GM20431 (cell line): Measurements from ENCODE around the gene CTNNAL1.
"Not testable (repeated sequence)": the region's sequence is repeated elsewhere in the genome, so short reads cannot be mapped to it uniquely, and the experiment has no call there.

Source experiments
- in situ Hi-C: fragments of 300-500 bp; cut with MseI, MboI; formaldehyde crosslinking; loops from one replicate; pipeline ENCODE4 v1.15.0; 2020; ENCODE audit warnings: low sequenced_read_pairs; ENCODE audit not compliant: unreplicated experiment

Gene CTNNAL1

DNA sequence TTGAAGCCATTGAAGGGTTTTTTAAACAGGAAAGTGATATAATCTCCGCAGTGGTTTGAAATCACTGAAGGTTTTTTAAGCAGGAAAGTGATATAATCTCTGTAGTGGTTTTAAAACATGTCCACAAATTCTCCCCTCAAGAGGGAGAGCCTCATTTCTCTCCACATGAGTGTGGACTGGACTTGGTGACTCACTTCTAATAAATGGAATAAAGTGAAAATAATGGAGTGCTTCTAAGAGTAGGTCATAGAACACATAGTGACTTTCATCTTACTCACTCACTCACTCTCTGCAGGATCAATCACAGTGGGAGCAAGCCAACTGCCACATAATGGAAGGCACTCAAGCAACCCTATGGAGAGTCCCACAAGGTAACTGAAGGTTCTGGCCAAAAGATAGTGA lies 12.0 kb downstream of the CTNNAL1 start:
- in situ Hi-C loops, result no loop called here

GRCh38 chr9:108997112-108997511 lies 16.2 kb downstream of the CTNNAL1 start:
- in situ Hi-C loops, result no loop called here

GRCh38 chr9:108996643-108997042 lies 16.7 kb downstream of the CTNNAL1 start:
- in situ Hi-C loops, result no loop called here

GRCh38 chr9:108994695-108995094 lies 18.6 kb downstream of the CTNNAL1 start:
- in situ Hi-C loops, result no loop called here

DNA sequence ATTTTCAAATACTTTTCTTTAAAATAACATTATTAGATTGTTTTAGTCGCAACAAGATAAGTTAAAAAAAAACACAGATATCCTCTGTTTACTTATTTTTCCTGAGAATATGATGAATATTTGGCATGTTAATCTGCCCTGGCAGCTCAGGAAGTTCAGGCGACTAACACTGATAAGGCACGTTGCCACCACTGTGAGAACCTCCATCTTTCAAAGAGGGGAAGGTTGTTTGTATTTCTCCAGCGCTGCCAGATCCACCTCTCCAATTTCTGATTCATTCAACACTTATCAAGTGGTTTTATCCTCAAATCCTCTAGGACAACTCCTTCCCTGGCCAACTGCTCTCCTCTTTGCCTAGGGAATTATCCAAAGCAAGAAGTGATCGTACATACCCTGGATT lies 21.8 kb downstream of the CTNNAL1 start:
- in situ Hi-C loops, result no loop called here

DNA sequence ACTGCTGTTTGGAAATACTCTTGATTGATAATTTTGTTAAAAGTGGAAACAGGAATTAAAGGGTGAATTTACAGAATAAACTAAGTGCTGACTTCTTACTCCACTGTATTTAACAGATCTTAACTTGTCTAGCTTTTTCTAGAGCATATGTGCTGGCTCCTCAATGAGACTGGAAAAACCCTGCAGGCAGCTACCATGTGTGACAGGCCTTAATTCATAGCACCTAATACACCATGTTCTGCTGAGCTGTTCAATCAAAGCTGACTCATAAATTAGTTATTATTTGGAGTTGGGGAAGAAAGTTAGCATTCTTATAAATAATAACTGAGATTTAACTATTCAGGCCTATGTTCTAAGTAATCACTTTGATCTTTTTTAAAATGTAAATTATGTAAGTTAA lies 29.4 kb downstream of the CTNNAL1 start:
- in situ Hi-C loops, result no loop called here

DNA sequence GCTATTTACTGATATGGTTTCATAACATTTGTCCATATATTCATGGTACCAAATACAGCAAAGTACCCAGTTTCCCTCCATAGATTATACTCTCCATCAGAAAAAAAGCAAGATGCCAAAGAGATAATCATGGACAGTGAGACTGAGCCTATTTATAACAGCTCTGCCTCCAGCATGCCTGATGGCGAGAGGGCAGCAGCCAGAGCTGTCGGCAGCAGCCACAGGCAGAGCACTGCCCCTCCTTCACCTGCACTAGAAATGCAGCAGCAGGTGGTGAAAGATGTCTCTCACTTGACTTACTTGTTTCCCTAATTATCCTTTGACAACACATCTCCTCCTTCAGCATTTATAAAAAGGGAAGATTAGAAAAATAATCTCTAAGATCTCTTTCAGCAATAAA lies 32.4 kb downstream of the CTNNAL1 start:
- in situ Hi-C loops, result no loop called here

- in situ Hi-C loops, result no loop called here
Observed at GRCh38 chr9:108978205-108978604, 35.1 kb downstream of the CTNNAL1 start.

DNA sequence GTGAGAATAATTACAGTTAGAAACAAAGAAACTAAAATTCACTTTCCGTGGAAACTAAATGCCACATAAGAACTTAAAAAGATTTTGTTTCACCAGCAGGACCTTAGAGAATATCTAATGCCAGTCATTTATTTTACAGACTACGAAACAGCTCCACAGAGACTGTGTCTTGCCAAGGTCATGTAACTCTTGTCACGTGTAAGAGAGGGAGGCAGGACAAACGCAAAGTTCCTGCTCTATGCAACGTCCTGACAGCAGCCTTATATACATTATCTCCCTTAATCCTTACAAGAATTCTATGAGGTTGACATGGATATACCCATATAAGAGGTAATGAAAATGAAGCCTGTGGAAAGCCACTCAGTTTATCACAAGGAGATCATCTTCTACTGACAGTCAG lies 39.4 kb downstream of the CTNNAL1 start:
- in situ Hi-C loops, result no loop called here

GRCh38 chr9:108972626-108973209 lies 40.6 kb downstream of the CTNNAL1 start:
- in situ Hi-C loops, result no loop called here

DNA sequence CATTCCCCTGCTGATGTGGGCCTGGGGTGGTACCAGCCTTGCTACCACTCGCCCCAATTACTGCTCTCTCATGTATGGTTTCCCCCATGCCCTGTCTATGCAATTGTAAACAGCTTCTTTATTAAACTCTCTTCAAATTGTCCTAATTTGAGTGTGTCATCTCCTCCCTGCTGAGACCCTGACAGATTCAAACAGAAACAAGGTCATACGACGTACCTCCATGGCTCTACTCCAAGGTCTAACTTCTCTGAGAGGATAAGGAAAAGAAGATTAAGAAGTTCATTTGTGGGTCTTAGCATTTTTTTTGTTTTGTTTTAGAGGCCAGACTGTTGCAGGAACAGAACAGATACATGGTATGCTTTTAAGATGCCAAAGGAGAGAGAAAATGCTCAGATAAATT lies 41.1 kb downstream of the CTNNAL1 start:
- in situ Hi-C loops, result no loop called here

- in situ Hi-C loops, result not testable (repeated sequence)
Observed at GRCh38 chr9:108971392-108971791, 41.9 kb downstream of the CTNNAL1 start.

GRCh38 chr9:108967916-108968315 lies 45.4 kb downstream of the CTNNAL1 start:
- in situ Hi-C loops, result no loop called here

DNA sequence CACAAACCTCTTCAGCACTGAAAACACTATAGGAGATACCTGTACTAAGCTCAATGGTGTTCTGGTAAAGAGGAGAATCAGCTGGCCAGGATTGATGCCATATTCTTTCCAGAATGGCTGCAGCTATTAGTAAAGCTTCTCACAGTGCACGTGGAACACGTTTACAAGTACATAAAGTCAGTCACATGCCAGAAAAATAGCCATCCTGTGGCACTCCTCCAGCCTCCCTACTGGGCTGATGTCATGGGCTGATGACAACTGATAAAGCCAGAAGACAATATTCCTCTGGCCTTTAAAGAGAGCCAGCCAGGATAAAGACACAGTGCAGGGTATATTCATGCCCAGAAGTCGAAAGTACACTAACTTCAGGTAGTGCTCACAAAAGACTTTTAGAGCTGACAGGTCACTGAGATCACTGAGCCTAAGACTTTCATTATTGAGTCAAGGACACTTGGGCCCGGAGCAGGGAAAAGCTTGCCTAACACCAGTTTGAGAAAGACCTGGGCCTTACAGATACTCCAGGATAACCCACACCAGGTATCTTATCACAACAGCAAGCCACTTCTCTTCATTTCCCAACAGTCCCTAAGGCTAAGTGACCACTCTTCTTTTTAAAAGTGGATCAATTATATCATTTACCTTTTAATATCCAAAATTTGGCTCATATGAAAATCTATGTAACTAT lies 49.7 kb downstream of the CTNNAL1 start:
- in situ Hi-C loops, result no loop called here

- in situ Hi-C loops, result no loop called here
Observed at GRCh38 chr9:108961151-108961550, 52.1 kb downstream of the CTNNAL1 start.

DNA sequence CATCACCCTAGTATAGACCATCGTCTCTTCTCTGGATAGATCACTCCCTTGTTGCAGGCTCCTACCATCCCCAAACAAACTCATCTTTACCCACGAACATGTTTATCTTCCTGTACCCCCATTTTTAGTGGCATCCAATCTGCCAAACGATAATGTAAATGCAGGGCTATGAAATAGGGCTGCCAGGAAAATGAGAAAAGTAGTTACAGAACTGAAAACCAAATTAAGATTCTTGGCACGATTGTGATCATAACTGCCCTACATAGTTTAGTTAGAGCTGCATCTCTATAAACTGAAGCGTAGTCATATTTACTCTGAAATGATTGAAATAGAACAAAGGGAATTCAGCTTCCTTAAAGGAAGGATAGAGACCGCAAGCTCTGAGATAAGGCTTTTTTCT lies 53.0 kb downstream of the CTNNAL1 start:
- in situ Hi-C loops, result no loop called here

DNA sequence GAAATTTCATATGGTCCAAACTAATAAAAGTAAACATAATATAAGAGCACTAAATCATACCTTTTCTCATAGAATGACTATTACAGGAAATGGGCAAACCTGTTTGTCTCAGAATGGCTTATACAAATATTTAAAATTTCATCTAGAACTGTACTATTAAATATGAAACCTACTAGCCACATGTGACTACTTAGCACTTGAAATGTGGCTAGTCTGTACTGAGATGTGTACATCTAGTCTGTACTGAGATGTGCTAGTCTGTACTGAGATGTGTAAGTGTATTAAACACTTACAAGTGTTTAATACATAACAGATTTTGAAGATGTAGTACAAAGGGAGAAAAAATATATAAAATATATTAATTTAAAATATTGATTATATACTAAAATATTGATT lies 56.7 kb downstream of the CTNNAL1 start:
- in situ Hi-C loops, result no loop called here

GRCh38 chr9:108956022-108956630 lies 57.2 kb downstream of the CTNNAL1 start:
- in situ Hi-C loops, result no loop called here

DNA sequence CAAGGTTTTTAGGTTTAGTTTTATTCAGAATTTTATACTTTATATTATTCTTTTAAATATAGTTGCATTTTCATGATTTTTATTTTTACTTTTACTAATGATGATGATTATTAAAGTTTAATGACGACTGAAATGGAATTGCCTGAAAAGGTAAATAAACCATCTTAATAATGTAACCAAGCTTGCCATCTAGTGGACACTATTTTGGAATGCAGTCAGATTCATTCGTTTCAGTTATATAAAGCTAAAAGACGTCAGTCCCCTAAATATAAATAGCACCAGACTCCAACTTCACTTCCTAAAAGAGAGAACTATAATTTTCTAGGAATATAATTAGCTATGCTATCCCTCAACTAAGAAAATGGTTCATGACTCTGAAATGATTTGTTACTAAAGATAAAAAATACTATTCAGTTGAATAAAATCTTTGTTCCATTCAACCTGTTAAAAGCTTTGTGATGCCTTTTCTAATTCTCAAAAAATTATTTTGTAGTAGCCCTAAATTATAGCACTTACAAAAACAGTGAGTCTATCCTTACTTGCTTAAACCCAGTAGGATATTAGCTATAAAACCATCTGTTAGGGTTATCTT lies 59.2 kb downstream of the CTNNAL1 start:
- in situ Hi-C loops, result no loop called here

DNA sequence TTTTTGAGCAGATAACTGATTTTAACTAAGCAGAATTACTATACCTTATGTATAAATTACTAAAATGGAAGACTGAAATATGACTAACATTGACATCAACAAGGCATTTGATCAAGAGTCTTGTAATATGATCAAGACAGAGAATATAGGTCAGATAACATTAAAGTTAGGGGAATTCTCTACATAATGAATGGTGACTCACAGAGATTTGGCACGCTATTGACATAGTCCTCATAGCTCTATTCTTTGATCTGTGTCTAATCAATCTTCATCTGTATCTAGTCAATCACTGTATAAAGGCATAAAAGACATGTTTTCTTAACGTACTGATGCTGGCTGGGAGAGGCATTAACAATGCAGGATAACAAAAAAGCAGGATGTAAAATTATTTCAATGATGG lies 61.7 kb downstream of the CTNNAL1 start:
- in situ Hi-C loops, result no loop called here

DNA sequence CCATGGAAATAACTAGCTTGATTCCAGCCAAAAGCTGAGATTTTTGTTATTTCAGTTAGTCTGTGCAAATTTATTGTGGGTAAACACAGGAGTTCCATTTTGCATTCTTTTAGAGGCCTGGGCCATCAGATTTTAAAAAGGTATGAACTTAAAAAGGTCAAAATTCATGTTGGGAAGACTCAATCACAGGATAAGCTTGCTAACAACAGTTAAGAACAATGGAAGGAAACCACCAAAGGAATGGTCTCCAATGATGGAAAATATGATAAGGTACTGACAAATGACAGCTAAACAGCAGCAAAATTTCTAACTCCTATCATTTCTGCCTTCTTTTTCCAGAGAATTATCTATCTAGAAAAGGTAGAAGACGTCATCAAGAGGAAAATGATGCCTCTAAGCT lies 63.1 kb downstream of the CTNNAL1 start:
- in situ Hi-C loops, result no loop called here
